HepG2 (cell line): Measurements from ENCODE around the gene ACO1. TPM values are rescaled to one million over a fixed set of nuclear protein-coding genes. Genes with fewer than 3 reads are reported as not detected.

Experiments
- ARID5B ChIP-seq: IDR thresholded peaks from 2 replicates; pipeline ENCODE4 v1.4.0; 2020; ENCODE audit warnings: mild to moderate bottlenecking, missing genetic modification reagents
- ATF2 ChIP-seq: sonication (generic); formaldehyde crosslinking; IDR thresholded peaks from 2 replicates; pipeline ENCODE4 v1.4.0; 2020; ENCODE audit warnings: missing genetic modification reagents
- CEBPG ChIP-seq: IDR thresholded peaks from 2 replicates; pipeline ENCODE4 v1.6.1; 2016
- CTCF ChIP-seq: sonication (generic); formaldehyde crosslinking; IDR thresholded peaks from 2 replicates; pipeline ENCODE4 v1.5.0; 2020; ENCODE audit warnings: mild to moderate bottlenecking, missing genetic modification reagents, moderate library complexity
- DMAP1 ChIP-seq: IDR thresholded peaks from 2 replicates; pipeline ENCODE4 v1.6.1; 2016
- EHMT2 ChIP-seq: fragments of 200-600 bp; sonication (generic); IDR thresholded peaks from 2 replicates; pipeline ENCODE4 v1.7.0; 2017; ENCODE audit warnings: antibody characterized with exemption, low read depth, low read length, borderline replicate concordance
- FOXP4 ChIP-seq: sonication (generic); formaldehyde crosslinking; IDR thresholded peaks from 2 replicates; pipeline ENCODE4 v1.4.0; 2020; ENCODE audit warnings: missing genetic modification reagents
- GABPB1 ChIP-seq: IDR thresholded peaks from 2 replicates; pipeline ENCODE4 v1.6.1; 2016; ENCODE audit warnings: mild to moderate bottlenecking, missing genetic modification reagents, moderate library complexity, missing compliant biosample characterization
- IRF2 ChIP-seq: IDR thresholded peaks from 2 replicates; pipeline ENCODE4 v1.6.1; 2018; ENCODE audit warnings: missing genetic modification reagents, missing compliant biosample characterization
- KLF16 ChIP-seq, 2 experiments: sonication (generic) in 1 of 2; formaldehyde crosslinking in 1 of 2; IDR thresholded peaks; 2 replicates each; pipeline versions ENCODE4 v1.6.1 to v1.8.0; 2016 to 2023; ENCODE audit warnings: missing genetic modification reagents in 2 of 2, missing compliant biosample characterization in 1 of 2
- STAG1 ChIP-seq: sonication (generic); formaldehyde crosslinking; IDR thresholded peaks from 2 replicates; pipeline ENCODE4 v1.4.0; 2020; ENCODE audit warnings: missing genetic modification reagents
- THYN1 ChIP-seq: sonication (generic); formaldehyde crosslinking; IDR thresholded peaks from 2 replicates; pipeline ENCODE4 v1.8.1; 2023; ENCODE audit warnings: low read depth, mild to moderate bottlenecking, moderate library complexity, missing genetic modification reagents, borderline replicate concordance
- TMF1 ChIP-seq: sonication (generic); formaldehyde crosslinking; IDR thresholded peaks from 2 replicates; pipeline ENCODE4 v1.8.1; 2022; ENCODE audit warnings: low read depth, missing genetic modification reagents
- YEATS2 ChIP-seq: sonication (generic); formaldehyde crosslinking; IDR thresholded peaks from 2 replicates; pipeline ENCODE4 v1.4.0; 2020; ENCODE audit warnings: missing genetic modification reagents, borderline replicate concordance
- ZMAT5 ChIP-seq: sonication (generic); formaldehyde crosslinking; IDR thresholded peaks from 2 replicates; pipeline ENCODE4 v1.5.0; 2020; ENCODE audit warnings: mild to moderate bottlenecking, low read depth, missing genetic modification reagents, borderline replicate concordance
- ZNF770 ChIP-seq: sonication (generic); formaldehyde crosslinking; IDR thresholded peaks from 2 replicates; pipeline ENCODE4 v1.5.0; 2020; ENCODE audit warnings: mild to moderate bottlenecking, missing genetic modification reagents
- polyA plus RNA-seq, 8 experiments: library from polyadenylated mRNA; depleted of rRNA in 3 of 8; stranded (reverse) in 7 of 8; unstranded in 1 of 8; fragments of >200 nt; fragmentation: Illumina TruSeq in 4 of 8; extraction: Trizol in 4 of 8; gene quantifications; 2 replicates each; pipeline versions ENCODE4 v1.2.1 to v1.2.3, GENCODE V29; 2011 to 2016; ENCODE audit warnings: low read depth in 4 of 8, missing spikeins in 1 of 8, mixed read lengths in 1 of 8; ENCODE audit not compliant: insufficient read depth in 1 of 8
- total RNA-seq, 5 experiments: library from RNA; depleted of rRNA; stranded (reverse); fragments of >200 nt; fragmentation: Illumina TruSeq; extraction: Trizol; gene quantifications; 2 replicates each; pipeline ENCODE4 v1.2.3, GENCODE V29; 2016; ENCODE audit warnings: low read depth in 1 of 5

Gene ACO1
- total and polyA plus RNA-seq, 2 of the 13 experiments (the other 11 are each of a cell fraction or from before 2014, with no cell fraction given) = 20.1 to 48.2 TPM

- TF ChIP-seq YEATS2 = peak; percentile 25; the same call in 1 of the 2 replicates
- TF ChIP-seq KLF16 (CRISPR knock-in tag; IDR thresholded peaks at IDR 0.05) = peak in 1 of 2 experiments; percentile 51; a peak in 1 of 4 replicates
- peak; percentile 71 for TF ChIP-seq FOXP4 (CRISPR knock-in tag)
- no peak for TF ChIP-seq EHMT2
- no peak for TF ChIP-seq ZMAT5 (CRISPR knock-in tag)
- 0 out of 2 replicates have a peak, but pooled peaks have one; percentile 31 for TF ChIP-seq ATF2
- TF ChIP-seq STAG1 = peak; percentile 97
- TF ChIP-seq IRF2 (CRISPR knock-in tag) = peak; percentile 89
- no peak for TF ChIP-seq TMF1 (CRISPR knock-in tag)
- no peak for TF ChIP-seq GABPB1
- peak; percentile 47; the same call in 1 of the 2 replicates for TF ChIP-seq ARID5B (CRISPR knock-in tag)
- no peak for TF ChIP-seq DMAP1
- peak; percentile 33; the same call in 1 of the 2 replicates for TF ChIP-seq THYN1 (CRISPR knock-in tag)
- peak; percentile 60; the same call in 1 of the 2 replicates for TF ChIP-seq CEBPG (CRISPR knock-in tag)
- 0 out of 2 replicates have a peak, but pooled peaks have one; percentile 22 for TF ChIP-seq ZNF770 (CRISPR knock-in tag)
- TF ChIP-seq CTCF (CRISPR knock-in tag) = peak; percentile 94
These were observed 5.3 kb upstream of the ACO1 start (continued) for GRCh38 chr9:32378993-32379729.
